ENCODE data around the gene CD163.

The CD163 gene

GRCh38 chr12:7459973-7460372 lies 43.6 kb downstream of the CD163 start:
- in situ Hi-C loops (cut with HindIII; ENCODE audit: low sequenced_read_pairs): no loop called here
- no peak overlapping the region for H3K4me3 ChIP-seq (ENCODE audit: low read depth, low read length)
- no peak for DNase-seq (ENCODE audit: low read depth, low spot score)
- TF ChIP-seq CTCF (IDR thresholded peaks at IDR 0.05; ENCODE audit: low read depth, low read length): no peak

GRCh38 chr12:7451756-7452155 lies 51.8 kb downstream of the CD163 start:
- in situ Hi-C loops (cut with HindIII; ENCODE audit: low sequenced_read_pairs): no loop called here
- DNase-seq (ENCODE audit: low read depth, low spot score): no peak
- H3K4me3 ChIP-seq (ENCODE audit: low read depth, low read length): no peak overlapping the region
- no peak for TF ChIP-seq CTCF (IDR thresholded peaks at IDR 0.05; ENCODE audit: low read depth, low read length)

GRCh38 chr12:7450667-7451066 lies 52.9 kb downstream of the CD163 start:
- DNase-seq (ENCODE audit: low read depth, low spot score): no peak
- in situ Hi-C loops (cut with HindIII; ENCODE audit: low sequenced_read_pairs): no loop called here

GRCh38 chr12:7448099-7448498 lies 55.5 kb downstream of the CD163 start:
- TF ChIP-seq CTCF (IDR thresholded peaks at IDR 0.05; ENCODE audit: low read depth, low read length): no peak

More at GRCh38 chr12:7450667-7451066, 52.9 kb downstream of the CD163 start:
- TF ChIP-seq CTCF (IDR thresholded peaks at IDR 0.05; ENCODE audit: low read depth, low read length): no peak
- no peak overlapping the region for H3K4me3 ChIP-seq (ENCODE audit: low read depth, low read length)

DNA sequence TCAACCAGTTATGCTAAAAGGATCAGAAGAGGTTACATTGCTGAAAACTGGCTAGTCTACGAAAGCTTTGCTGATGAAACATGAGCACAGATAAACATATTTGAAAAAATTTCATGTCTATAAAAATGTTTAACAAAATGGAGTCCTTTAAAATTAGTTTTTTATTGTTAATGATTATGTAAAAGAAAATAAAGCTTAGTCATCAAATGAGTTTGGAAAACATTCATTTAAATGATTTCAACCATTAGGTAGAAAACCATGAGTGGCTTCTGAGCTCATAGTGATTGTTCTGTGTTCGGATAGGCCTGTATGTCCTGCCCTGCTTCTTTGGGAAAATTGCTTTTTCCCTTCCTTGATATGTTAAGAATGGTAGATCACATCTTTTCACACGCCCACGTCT lies 59.0 kb downstream of the CD163 start:
- DNase-seq (ENCODE audit: low read depth, low spot score): no peak
- in situ Hi-C loops (cut with HindIII; ENCODE audit: low sequenced_read_pairs): no loop called here
- no peak for TF ChIP-seq CTCF (IDR thresholded peaks at IDR 0.05; ENCODE audit: low read depth, low read length)
- H3K4me3 ChIP-seq (ENCODE audit: low read depth, low read length): no peak overlapping the region

More at GRCh38 chr12:7448099-7448498, 55.5 kb downstream of the CD163 start:
- in situ Hi-C loops (cut with HindIII; ENCODE audit: low sequenced_read_pairs): no loop called here
- DNase-seq (ENCODE audit: low read depth, low spot score): no peak
- no peak overlapping the region for H3K4me3 ChIP-seq (ENCODE audit: low read depth, low read length)

- H3K4me3 ChIP-seq (ENCODE audit: low read depth, low read length): no peak within 1 kb of the TSS
- TF ChIP-seq CTCF (IDR thresholded peaks at IDR 0.05; ENCODE audit: low read depth, low read length): no peak
- DNase-seq (ENCODE audit: low read depth, low spot score): no peak
- in situ Hi-C loops (cut with HindIII; ENCODE audit: low sequenced_read_pairs): no loop called here
Measured at GRCh38 chr12:7444076-7444475, 59.5 kb downstream of the CD163 start, which contains the start of gene CD163L1. Gene CD163L1 (minus strand): TSS chr12:7444153. CDS start chr12:7444127, 26 bp downstream.

- H3K4me3 ChIP-seq (ENCODE audit: low read depth, low read length): no peak overlapping the region
- TF ChIP-seq CTCF (IDR thresholded peaks at IDR 0.05; ENCODE audit: low read depth, low read length): no peak
- DNase-seq (ENCODE audit: low read depth, low spot score): no peak
- in situ Hi-C loops (cut with HindIII; ENCODE audit: low sequenced_read_pairs): no loop called here
Measured at GRCh38 chr12:7441216-7441615, 62.4 kb downstream of the CD163 start.

Measured in astrocyte of the spinal cord (primary cell).